OCI-LY3 (cell line): ENCODE results near the gene CDH4.

Experiments used
- H2AFZ ChIP-seq: fragments of 200-600, 300-600 bp; shearing (Covaris generic); 2 replicates; pipeline ENCODE4 v1.6.0; 2014; ENCODE audit warnings: antibody characterized with exemption, low read depth, low read length
- H3K27ac ChIP-seq: fragments of 200-600, 300-600 bp; sonication (generic); 2 replicates; pipeline ENCODE4 v1.5.1; 2014; ENCODE audit warnings: mild to moderate bottlenecking, low read length, moderate library complexity, mixed read lengths
- H3K27me3 ChIP-seq: fragments of 200-600, 300-600 bp; sonication (generic); 2 replicates; pipeline ENCODE4 v1.6.1; 2014; ENCODE audit warnings: low read depth, low read length, mixed read lengths
- H3K36me3 ChIP-seq: fragments of 200-600, 300-600 bp; sonication (generic); replicated peaks from 2 replicates; pipeline ENCODE3; 2014; ENCODE audit warnings: low read depth, low read length, mixed read lengths
- H3K4me1 ChIP-seq: fragments of 300-600, 200-600 bp; sonication (generic); 2 replicates; pipeline ENCODE4 v1.6.1; 2014; ENCODE audit warnings: low read length, mixed read lengths
- H3K4me2 ChIP-seq: fragments of 200-600, 300-600 bp; sonication (generic); 2 replicates; pipeline ENCODE4 v1.6.1; 2014; ENCODE audit warnings: low read length, mixed read lengths
- H3K4me3 ChIP-seq: fragments of 300-600, 200-600 bp; sonication (generic); 2 replicates; pipeline ENCODE4 v1.5.1; 2014; ENCODE audit warnings: antibody characterized with exemption, mild to moderate bottlenecking, low read length, moderate library complexity
- H3K79me2 ChIP-seq: fragments of 300-600, 200-600 bp; shearing (Covaris generic); 2 replicates; pipeline ENCODE4 v1.6.1; 2014; ENCODE audit warnings: mild to moderate bottlenecking, low read length, mixed read lengths
- H3K9ac ChIP-seq: fragments of 300-600, 200-600 bp; shearing (Covaris generic); 2 replicates; pipeline ENCODE4 v1.6.0; 2014; ENCODE audit warnings: mild to moderate bottlenecking, low read length, moderate library complexity
- H3K9me3 ChIP-seq: fragments of 200-600, 300-600 bp; shearing (Covaris generic); 2 replicates; pipeline ENCODE4 v1.6.1; 2014; ENCODE audit warnings: low read length, mixed read lengths; ENCODE audit not compliant: insufficient read depth
- H4K20me1 ChIP-seq: fragments of 200-600, 300-600 bp; sonication (generic); 2 replicates; pipeline ENCODE4 v1.6.1; 2016; ENCODE audit warnings: low read length, mixed read lengths; ENCODE audit not compliant: insufficient read depth
- CTCF ChIP-seq: fragments of 200-600, 300-600 bp; sonication (generic); IDR thresholded peaks from 2 replicates; pipeline ENCODE4 v1.5.1; 2014; ENCODE audit warnings: antibody characterized with exemption, low read length, low read depth
- EZH2phosphoT487 ChIP-seq: fragments of 200-600 bp; shearing (Covaris generic); IDR thresholded peaks from 2 replicates; pipeline ENCODE4 v1.6.1; 2018; ENCODE audit warnings: antibody characterized with exemption, mixed run types, low read depth

The CDH4 gene

GRCh38 chr20:61654726-61655125, 402.7 kb downstream of the CDH4 start:
- no peaks in the 10 kb centered on the region for H3K27me3 ChIP-seq

GRCh38 chr20:61655591-61655990, 403.5 kb downstream of the CDH4 start:
- Histone ChIP-seq H3K4me3 (no peak overlapping the region), H3K4me2 (no peak overlapping the region), H3K9me3 (no peaks in the 10 kb centered on the region), H4K20me1 (no peaks in the 10 kb centered on the region), H3K9ac (no peak overlapping the region), H3K27me3 (no peaks in the 10 kb centered on the region), H3K4me1 (no peaks in the 10 kb centered on the region), H3K36me3 (no peaks in the 10 kb centered on the region), H2AFZ (no peak overlapping the region), H3K27ac (no peak overlapping the region), H3K79me2 (no peaks in the 10 kb centered on the region)
- TF ChIP-seq CTCF, result no peak
- no peak for TF ChIP-seq EZH2phosphoT487

More at GRCh38 chr20:61654726-61655125, 402.7 kb downstream of the CDH4 start:
- no peaks in the 10 kb centered on the region for H4K20me1 ChIP-seq
- no peak for TF ChIP-seq CTCF
- H3K4me3 ChIP-seq, result no peak overlapping the region
- H3K9ac ChIP-seq, result no peak overlapping the region
- H3K4me2 ChIP-seq, result no peak overlapping the region
- no peaks in the 10 kb centered on the region for H3K79me2 ChIP-seq
- no peak overlapping the region for H2AFZ ChIP-seq
- no peak overlapping the region for H3K27ac ChIP-seq
- no peaks in the 10 kb centered on the region for H3K36me3 ChIP-seq
- no peaks in the 10 kb centered on the region for H3K9me3 ChIP-seq
- no peaks in the 10 kb centered on the region for H3K4me1 ChIP-seq

- H3K9ac ChIP-seq, result no peak overlapping the region
- H2AFZ ChIP-seq, result no peak overlapping the region
- H3K4me3 ChIP-seq, result no peak overlapping the region
- H3K79me2 ChIP-seq, result no peaks in the 10 kb centered on the region
- H3K36me3 ChIP-seq, result no peaks in the 10 kb centered on the region
- no peak overlapping the region for H3K27ac ChIP-seq
- H3K4me2 ChIP-seq, result no peak overlapping the region
- no peaks in the 10 kb centered on the region for H3K9me3 ChIP-seq
- H4K20me1 ChIP-seq, result no peaks in the 10 kb centered on the region
- no peaks in the 10 kb centered on the region for H3K4me1 ChIP-seq
- no peaks in the 10 kb centered on the region for H3K27me3 ChIP-seq
- TF ChIP-seq EZH2phosphoT487, result no peak
- TF ChIP-seq CTCF, result no peak
Observed at GRCh38 chr20:61656198-61656597, 404.1 kb downstream of the CDH4 start.

GRCh38 chr20:61657721-61658377, 405.8 kb downstream of the CDH4 start:
- no peak for TF ChIP-seq EZH2phosphoT487
- no peak for TF ChIP-seq CTCF
- Histone ChIP-seq H3K4me1 (no peaks in the 10 kb centered on the region), H3K9me3 (no peaks in the 10 kb centered on the region), H3K79me2 (no peaks in the 10 kb centered on the region), H3K4me3 (no peak overlapping the region), H3K9ac (no peak overlapping the region), H4K20me1 (no peaks in the 10 kb centered on the region), H2AFZ (no peak overlapping the region), H3K36me3 (no peaks in the 10 kb centered on the region), H3K4me2 (no peak overlapping the region), H3K27me3 (no peaks in the 10 kb centered on the region), H3K27ac (no peak overlapping the region)
